GM18909 (cell line): ENCODE measurements around the gene SCGB1C1.
"Not testable (repeated sequence)": the region's sequence is repeated elsewhere in the genome, so short reads cannot be mapped to it uniquely, and the experiment has no call there.

Experiments
- ATAC-seq: cut with Tn5 transposase; IDR thresholded peaks from one replicate; pipeline ENCODE4 v1.9.1; 2021; ENCODE audit warnings: mild to moderate bottlenecking; ENCODE audit not compliant: unreplicated experiment, poor library complexity

Gene SCGB1C1

DNA sequence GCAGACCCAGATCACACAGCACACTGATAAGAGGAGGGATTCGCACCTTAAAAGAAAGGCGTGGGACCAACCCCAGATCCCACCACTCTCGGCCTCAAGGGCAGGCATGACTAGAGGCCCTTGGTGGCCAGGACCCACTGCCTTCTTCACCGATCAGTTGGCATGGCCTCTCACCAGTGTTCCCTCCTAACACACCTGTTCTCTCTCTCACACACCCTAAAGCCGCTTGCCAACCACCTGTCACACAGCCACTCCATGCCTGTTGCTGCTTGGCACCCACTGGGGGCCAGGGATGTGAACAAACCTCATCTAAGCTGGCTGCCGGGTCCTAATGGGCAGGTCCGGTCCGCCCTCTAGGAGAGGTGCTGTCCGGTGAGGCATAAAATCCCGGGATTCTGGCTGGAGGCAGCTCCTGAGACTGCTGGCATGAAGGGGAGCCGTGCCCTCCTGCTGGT is at the start of gene SCGB1C1:
TSS of gene SCGB1C1 (plus strand) at position 405 of the 455 bp plus-strand sequence. CDS start at position 427, 22 bp downstream.
- not testable (repeated sequence) for ATAC-seq

DNA sequence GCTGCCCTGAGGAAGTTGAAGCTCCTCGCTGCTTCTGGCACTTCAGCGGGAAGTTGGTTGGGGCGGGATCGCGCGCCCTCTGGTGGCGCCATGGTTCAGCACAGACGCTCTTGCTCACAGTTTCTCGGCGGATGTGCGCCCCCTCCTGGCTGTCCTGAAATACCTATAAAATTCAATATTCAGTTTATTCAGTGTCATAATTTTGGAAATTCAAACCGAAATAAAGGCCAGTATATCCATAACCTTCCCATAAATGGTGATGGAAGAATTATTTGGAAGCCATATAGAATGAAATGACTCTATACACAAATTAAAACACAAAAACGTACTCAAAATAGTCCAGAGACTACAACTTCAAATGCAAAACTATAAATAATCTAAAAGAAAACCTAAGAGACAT is 12.6 kb upstream of the SCGB1C1 start:
- ATAC-seq = not testable (repeated sequence)

DNA sequence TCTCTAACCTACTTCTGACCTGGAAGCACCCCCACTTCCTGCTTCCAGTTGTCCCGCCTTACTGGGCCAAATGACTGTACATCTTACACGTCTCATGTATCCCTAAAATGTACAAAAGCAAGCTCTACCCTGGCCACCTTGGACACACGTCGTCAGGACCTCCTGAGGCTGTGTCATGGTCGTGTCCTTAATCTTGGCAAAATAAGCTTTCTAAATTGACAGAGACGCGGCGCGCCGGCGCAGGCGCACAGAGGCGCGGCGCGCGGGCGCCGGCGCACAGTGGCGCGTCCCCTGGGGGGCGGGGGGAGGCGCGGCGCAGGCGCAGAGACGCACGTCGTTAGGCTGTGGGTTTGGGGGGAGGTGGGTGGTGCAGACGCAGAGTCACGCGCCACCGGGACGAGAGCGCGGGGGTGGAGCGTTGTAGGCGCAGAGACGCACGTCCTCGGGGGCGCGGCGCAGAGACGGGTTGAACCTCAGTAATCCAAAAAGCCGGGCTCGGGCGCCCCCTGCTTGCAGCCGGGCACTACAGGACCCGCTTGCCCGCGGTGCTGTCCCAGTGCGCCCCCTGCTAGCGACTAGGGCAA is 3.6 kb upstream of the SCGB1C1 start:
- ATAC-seq = peak; percentile 33

DNA sequence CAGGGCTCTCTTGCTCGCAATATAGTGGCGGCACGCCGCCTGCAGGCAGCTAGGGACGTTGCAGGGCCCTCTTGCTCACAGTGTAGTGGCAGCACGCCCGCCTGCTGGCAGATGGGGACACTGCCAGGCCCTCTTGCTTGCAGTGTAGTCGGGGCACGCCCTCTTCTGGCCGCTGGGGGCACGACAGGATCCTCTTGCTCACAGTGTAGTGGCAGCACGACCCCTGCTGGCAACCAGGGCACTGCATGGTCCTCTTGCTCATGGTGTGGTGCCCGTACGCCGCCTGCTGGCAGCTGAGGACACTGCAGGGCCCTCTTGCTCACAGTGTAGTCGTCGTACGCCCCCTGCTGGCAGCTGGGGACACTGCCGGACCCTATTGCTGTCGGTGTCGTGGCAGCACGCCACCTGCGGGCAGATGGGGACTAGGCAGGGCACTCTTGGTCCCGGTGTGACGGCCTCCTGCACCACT is 3.0 kb upstream of the SCGB1C1 start:
- ATAC-seq = peak; percentile 81

DNA sequence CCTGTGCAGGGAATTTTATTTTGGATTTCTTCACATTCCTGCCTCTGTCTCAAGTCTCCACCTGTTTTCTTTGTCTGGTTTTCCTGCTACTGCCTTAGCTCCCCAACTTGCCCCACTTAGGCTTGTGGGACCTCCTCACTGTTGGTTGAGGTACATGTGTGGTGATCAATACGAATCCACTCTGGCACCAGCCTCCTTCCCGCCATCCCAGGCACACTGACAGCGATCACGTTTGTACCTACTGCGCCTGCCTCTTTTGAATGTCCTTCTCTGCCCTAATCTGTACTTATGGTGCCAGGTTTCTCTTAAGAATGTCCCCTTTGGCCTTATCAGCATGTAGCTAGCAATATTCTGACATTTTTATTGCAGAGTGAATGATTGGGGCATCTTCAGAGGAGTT is 2.3 kb upstream of the SCGB1C1 start:
- not testable (repeated sequence) for ATAC-seq

DNA sequence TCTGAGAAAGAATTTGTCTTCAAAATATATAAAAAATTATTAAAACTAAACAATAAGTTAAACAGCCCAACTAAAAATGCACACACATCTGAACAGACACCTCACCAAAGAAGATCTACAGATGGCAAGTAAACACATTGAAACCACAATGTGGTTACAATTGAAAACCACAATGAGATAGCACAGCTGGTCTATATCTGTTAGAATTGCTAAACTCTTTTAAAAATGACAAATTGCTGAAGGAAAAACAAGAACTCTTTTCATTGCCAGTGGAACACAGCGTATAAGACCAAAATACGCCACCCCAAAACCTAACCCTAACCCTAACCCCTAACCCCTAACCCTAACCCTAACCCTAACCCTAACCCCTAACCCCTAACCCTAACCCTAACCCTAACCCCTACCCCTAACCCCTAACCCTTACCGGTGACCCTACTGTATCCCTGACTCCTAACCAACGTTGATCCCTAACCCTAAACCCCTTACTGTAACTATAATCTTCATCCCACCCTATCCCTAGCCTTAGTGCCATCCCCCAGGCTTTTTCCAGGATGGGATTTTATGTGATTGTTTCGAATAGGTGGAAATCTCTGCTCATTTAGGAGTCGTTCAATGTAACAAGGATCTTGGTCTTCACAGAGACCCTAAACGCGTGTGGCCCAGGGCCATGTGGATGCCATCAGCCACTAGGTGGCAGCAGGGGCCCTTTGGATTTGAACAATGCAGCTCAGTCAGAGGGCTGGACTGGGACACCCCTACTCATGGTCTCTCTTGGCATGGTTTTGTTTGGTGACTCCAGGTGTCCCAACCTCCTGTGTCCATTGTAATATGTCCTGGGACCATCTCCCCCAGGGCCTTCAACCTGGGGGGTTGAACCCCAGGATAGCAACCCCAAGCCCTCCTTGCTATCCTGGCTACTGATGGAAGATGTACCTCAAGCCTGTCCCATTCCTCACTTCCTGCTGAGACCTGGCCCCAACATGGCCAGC is 1.1 kb upstream of the SCGB1C1 start:
- ATAC-seq = not testable (repeated sequence)

DNA sequence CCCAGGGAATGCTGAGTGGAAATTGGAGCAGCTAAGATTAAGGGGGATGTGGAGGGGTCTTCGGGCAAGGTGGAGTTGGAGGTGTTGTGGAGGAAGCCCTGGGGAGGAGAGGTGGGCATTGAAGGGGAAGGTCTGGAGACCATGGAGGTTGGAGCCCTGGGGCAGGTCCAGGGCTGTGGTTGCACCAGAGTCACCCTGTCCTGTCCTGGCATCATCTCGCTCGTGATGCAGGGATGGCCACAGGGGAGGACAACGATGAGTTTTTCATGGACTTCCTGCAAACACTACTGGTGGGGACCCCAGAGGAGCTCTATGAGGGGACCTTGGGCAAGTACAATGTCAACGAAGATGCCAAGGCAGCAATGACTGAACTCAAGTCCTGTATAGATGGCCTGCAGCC is 603 bp downstream of the SCGB1C1 start:
- ATAC-seq = not testable (repeated sequence)

DNA sequence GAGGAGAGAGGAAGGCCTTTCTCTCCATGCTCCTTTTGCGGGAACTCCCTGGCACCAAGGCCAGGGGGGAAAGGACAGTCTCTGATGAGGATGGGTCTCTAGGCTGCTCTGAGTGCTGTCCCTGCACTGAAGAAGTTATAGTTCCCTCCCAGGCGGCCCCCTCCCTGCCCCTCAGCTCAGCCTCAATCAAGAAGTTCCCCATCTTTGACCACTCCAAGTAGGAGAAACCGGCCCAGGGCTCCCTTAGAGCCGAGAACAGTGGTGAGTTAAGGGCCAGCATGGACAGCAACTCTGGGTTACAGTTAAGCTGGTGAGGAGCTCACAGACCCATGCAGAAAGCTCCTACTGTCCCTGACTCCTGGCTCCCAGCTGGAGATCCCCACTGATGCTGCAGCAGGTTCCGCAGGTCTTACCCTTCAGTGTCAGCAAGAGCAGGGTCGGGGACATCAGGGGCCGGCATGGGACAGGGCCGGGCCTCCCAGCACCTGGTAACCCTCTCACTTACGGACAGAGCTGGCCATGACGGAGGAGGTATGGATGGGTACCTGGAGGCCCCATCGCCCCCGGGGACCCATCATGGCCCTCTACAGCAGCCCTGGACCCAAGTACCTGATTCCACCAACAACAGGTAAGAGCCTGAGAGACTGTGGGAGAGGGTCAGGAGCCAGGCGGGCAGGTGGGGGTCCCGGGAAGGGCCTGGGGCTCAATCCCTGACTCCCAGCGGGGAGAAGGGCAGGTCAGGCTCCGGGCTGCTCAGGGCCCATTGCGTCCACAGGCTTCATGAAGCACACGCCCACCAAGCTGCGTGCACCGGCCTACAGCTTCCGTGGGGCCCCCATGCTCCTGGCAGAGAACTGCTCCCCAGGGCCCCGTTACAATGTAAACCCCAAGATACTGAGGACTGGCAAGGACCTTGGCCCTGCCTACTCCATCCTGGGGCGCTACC is 4.2 kb downstream of the SCGB1C1 start:
- no peak for ATAC-seq

DNA sequence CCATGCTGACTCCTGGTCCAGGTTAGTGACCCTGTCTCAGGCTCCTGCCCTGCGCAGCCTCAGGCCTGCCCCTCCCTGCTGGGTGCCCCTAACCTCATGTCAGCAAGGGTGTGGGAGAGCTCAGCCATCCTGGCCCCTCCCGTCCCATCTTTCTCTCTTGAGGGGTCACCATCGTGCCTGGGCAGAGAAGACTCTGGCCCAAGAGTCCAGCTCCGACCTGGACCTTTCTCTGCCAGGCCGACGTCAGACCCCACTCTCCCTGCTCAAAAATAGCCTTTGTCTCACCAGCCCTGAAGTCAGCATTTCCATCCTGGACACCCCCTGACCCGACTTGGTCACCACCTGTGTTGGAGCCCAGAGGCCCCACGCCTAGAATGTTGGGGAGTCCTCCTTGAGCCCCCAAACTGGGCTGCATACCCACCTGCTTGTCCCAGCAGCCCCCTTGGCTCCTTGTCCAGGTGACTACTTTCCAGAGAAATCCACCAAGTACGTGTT is 4.9 kb downstream of the SCGB1C1 start:
- no peak for ATAC-seq

DNA sequence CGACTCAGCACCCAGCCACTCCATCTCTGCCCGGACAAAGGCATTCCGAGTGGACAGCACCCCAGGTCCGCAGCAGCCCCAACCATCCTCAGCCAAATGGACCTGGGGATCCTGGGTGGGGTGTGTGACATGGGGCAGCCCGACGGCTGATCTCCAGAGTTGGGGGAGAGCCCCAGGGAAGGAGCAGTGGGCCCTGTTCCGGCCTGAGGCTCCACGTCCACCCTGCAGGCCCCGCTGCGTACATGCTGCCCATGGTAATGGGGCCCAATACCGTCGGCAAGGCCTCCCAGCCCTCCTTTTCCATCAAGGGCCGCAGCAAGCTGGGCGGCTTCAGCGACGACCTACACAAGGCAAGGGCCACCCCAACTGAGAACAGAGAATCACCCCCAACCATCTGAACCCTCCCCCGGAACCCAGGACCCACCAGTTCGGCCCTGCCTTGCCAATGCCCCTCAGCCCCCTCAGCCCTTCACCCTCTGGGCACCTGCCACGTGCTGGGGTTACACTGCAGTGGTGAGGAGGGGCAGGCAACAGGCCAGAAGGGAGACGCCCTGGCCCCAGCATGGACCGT is 5.4 kb downstream of the SCGB1C1 start:
- ATAC-seq = no peak

DNA sequence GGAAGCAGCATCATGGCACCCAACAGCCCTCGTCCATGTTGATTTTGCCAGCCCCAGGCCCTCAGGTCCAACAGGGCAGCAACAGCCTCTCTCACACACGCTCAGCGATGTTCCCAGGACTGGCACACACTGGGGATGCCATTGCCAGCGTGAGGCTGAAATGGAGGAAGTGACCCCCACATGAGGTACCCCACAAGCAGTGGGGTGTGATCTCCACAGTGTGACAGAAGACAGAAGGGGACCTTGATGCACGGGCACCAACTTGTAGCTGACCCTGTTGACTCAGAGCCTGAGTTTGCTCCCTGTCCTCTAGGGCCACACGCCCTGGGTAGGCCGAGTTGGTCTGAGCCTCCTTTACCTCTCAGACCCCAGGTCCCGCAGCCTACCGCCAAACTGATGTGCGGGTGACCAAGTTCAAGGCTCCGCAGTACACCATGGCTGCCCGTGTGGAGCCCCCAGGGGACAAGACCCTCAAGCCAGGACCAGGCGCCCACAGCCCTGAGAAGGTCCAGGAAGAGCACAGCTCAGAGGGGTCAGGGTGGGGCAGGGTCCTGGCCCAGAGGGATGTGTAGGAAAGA is 6.2 kb downstream of the SCGB1C1 start:
- no peak for ATAC-seq

DNA sequence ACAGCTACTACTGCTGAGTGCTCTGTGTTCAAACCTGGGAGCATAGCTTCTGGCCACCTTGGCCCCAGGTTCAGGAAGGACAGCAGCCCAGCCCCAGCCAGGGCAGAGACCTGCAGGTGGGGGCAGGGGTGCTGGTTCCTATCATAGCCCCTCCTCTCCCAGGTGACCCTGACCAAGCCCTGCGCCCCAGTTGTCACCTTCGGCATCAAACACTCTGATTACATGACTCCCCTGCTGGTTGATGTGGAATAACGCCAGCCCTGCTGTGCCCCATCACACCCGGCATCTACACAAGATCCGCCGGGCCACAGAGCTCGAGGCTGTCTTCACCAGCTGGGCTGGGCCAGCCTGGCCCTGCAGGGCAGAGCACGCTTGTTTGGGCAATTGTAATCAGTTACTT is 6.9 kb downstream of the SCGB1C1 start:
- ATAC-seq = no peak

DNA sequence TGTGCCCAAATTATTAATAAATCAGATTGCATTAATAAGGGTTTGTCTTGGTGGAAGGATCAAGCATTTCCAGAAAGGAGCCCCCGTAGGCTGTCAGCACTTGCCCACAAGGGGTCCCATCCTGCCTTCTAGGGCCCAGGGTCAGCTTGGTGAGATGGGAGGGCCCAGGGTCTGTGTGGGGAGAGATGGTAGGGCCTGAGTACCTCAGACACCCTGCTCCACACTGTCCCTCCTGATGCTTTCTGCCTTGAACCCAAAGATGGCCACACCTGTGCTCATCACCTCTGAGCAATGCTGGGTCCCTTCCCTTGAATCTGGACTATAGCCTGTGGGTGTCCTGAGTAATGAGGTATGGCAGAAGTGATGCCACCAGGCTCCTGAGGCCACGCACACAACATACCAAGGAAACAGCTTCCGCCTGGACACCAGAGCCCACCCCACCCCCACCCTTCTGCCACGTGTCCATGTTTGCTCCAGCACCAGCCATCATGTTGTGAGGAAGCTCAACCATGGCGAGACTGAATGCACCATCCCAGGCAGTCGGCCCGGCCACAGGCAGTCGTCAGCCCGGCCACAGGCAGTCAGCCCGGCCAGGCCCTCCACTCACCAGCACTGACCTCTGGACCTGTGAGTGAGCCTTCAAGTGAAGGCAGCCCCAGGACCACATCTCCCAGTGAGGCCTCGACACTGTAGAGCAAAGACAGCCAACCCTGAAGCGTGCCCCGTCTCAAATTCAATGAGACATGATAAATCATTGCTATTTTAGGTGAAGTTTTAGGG is 7.5 kb downstream of the SCGB1C1 start:
- ATAC-seq = no peak

DNA sequence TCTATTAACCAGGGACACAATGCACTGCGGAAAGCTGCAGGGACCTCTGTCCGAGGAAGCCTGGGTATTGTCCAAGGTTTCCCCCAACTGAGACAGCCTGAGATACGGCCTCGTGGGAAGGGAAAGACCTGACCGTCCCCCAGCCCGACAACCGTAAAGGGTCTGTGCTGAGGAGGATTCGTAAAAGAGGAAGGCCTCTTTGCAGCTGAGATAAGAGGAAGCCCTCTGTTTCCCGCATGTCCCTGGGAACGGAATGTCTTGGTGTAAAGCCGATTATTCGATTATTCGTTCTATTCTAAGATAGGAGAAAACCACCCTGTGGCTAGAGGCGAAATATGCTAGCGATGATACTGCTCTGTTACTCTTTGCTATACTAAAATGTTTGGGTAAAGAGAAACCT is 9.1 kb downstream of the SCGB1C1 start:
- ATAC-seq = no peak

DNA sequence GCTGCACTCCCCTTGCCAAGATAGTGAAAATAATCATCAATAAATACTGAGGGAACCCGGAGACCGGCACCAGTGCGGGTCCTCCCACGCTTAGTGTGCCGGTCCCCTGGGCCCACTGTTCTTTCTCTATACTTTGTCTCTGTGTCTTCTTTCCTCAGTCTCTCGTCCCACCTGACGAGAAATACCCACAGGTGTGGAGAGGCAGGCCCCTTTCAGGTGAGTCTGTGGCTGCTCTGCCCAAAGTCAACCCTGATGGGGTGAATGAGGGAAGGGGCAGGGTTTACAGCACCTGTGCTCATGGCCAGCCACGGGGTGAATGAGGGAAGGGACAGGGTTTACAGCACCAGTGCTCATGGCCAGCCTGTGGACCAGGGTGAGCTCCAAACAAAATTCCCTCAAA is 9.6 kb downstream of the SCGB1C1 start:
- no peak for ATAC-seq

DNA sequence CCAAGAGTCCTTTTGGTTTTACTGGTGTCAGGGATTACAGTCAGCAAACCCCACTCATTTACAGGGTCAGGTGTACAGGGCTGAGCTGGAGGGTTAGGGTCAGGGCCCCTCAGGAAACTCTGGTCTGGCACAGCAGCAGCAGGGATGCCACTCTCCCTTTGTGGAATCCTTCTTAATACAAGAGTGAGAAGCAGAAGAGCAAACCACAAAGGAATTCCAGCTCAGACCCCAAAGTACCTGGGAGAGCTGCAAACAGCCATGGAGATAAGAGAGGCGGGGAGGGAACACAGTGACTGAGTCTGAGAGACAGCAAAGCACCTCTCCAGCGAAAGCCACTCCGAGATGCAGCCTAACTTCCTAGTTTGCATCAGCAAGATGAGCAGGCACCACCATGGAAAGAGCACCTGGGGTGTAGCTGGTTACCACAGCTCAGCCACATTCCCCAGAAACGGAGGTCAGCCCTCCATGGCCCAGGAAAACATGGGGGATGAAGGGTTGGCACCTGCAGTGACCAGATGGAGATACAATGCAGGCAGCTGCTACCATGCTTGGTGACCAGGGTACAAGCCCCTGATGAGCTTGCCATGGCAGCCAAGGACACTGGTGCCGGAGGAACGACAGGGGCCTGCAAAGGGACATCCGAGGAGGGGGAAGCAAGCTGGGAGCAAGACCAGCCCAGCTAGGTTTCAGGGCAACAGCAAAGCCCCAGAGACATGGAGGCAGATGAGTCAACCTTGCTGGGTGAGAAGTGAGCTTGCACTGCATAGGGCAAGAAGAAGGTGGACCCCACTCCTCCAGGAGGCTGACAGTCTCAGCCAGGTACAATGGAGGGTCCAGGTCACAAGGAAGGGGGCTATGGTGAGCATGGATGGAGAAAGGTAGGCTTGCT is 10.4 kb downstream of the SCGB1C1 start:
- no peak for ATAC-seq

DNA sequence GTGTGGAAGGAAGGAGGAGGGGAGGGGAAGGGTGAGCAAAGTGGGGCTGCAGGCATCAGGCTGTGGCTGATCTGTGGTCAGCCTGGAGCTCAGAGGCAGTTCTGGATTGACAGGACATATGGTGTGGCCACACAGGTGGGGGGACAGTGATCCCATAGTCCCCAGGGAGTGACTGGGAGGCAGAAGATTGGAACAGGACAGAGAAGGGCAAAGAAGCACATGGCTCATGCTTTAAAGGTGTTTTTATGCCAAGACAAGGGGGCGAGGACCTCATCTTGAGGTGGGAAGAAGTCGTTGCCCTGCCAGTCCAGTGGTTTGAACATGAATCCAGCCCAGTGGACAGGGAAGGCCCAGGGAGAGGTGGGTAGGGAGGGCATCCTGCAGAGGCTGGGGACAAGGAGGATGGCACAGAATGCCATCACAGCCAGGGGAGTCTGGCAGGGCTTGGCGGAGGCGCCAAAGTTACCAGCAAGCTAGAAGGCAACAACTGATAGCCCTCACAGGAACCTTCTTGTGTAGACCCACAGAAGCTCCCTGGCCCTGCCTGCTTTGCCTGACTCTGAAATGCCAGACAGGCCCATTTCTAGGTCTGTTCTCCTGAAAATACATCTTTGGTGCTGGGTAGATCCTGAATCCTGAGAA is 11.2 kb downstream of the SCGB1C1 start:
- no peak for ATAC-seq
